ENCODE measurements around the gene KLF11. TPM values are rescaled to one million over a fixed set of nuclear protein-coding genes. Genes with fewer than 3 reads are reported as not detected.
"Not testable (repeated sequence)": the region's sequence is repeated elsewhere in the genome, so short reads cannot be mapped to it uniquely, and the experiment has no call there.

Gene KLF11
- polyA plus RNA-seq, 2 of the 4 experiments (the other 2 are of a cell fraction), result 2.8 to 8.2 TPM

- H3K27ac ChIP-seq, result no peak overlapping the region
- ATAC-seq (peak in 1 of 2 experiments; percentile 17; a peak in 3 of 6 replicates), FAIRE-seq (no peak), DNase-seq (ENCODE audit: low read depth in 1 of 2, low spot score in 1 of 2) (no peak)
- 91% methylated on average over 34 of the region's 36 CpGs for WGBS (ENCODE audit: missing lambda C conversion rate)
- H3K9me3 ChIP-seq, result peaks cover 8% of the 10 kb centered on the region; the same call in 2 of the 3 replicates
- CTCF ChIA-PET, result interaction anchor here (0.6 to 8.7 kb wide), 4 partner anchors 18 to 63 kb away, joined by 3 to 65 read pairs (median 4); no protein-coding TSS in a partner anchor
- H3K4me1 ChIP-seq, result no peaks in the 10 kb centered on the region
- H3K4me2 ChIP-seq, result no peak overlapping the region
- POLR2A ChIA-PET, result no interaction called here
- no peak overlapping the region for H3K4me3 ChIP-seq
- TF ChIP-seq CEBPB (IDR thresholded peaks at IDR 0.05) (no peak), JUNB (IDR thresholded peaks at IDR 0.05) (no peak)
Observed at GRCh38 chr2:10009811-10010781, 33.3 kb upstream of the KLF11 start.

GRCh38 chr2:10010861-10011605 is 32.3 kb upstream of the KLF11 start:
- H3K27ac ChIP-seq; H3K4me1 ChIP-seq; FAIRE-seq; ATAC-seq; POLR2A ChIA-PET; H3K9me3 ChIP-seq; H3K4me2 ChIP-seq; H3K4me3 ChIP-seq; DNase-seq (ENCODE audit: low read depth in 1 of 2, low spot score in 1 of 2): not testable (repeated sequence)
- CTCF ChIA-PET, result interaction anchor here (0.6 to 8.7 kb wide), 2 partner anchors 26 to 33 kb away, joined by 3 to 65 read pairs; no protein-coding TSS in a partner anchor
- WGBS (ENCODE audit: missing lambda C conversion rate), result 90% methylated on average over 52 of the region's 52 CpGs

- ATAC-seq; H3K4me3 ChIP-seq; DNase-seq (ENCODE audit: low read depth in 1 of 2, low spot score in 1 of 2); H3K9me3 ChIP-seq; H3K27ac ChIP-seq; H3K4me1 ChIP-seq; H3K4me2 ChIP-seq; FAIRE-seq; POLR2A ChIA-PET; CTCF ChIA-PET: not testable (repeated sequence)
- WGBS (ENCODE audit: missing lambda C conversion rate), result 90% methylated on average over 61 of the region's 61 CpGs
Observed at GRCh38 chr2:10011606-10012325, 31.6 kb upstream of the KLF11 start.

- 74% methylated on average over 37 of the region's 37 CpGs for WGBS (ENCODE audit: missing lambda C conversion rate)
- DNase-seq (ENCODE audit: low read depth in 1 of 2, low spot score in 1 of 2); ATAC-seq; POLR2A ChIA-PET; FAIRE-seq; H3K27ac ChIP-seq; CTCF ChIA-PET; H3K4me2 ChIP-seq; H3K4me3 ChIP-seq; H3K4me1 ChIP-seq: not testable (repeated sequence)
- H3K9me3 ChIP-seq, result peaks cover 12% of the 10 kb centered on the region; the same call in 2 of the 3 replicates
Observed at GRCh38 chr2:10012366-10012962, 30.9 kb upstream of the KLF11 start.

- ATAC-seq (no peak; a peak in 1 of 6 replicates), DNase-seq (ENCODE audit: low read depth in 1 of 2, low spot score in 1 of 2) (no peak), FAIRE-seq (no peak)
- TF ChIP-seq HOXB5 (CRISPR knock-in tag; IDR thresholded peaks at IDR 0.05) (no peak), CBX2 (IDR thresholded peaks at IDR 0.05; ENCODE audit: borderline replicate concordance, low read depth) (no peak), CBX8 (IDR thresholded peaks at IDR 0.05) (no peak), EHMT2 (IDR thresholded peaks at IDR 0.05; ENCODE audit: low read depth) (no peak), HEYL (CRISPR knock-in tag; IDR thresholded peaks at IDR 0.05) (no peak), CEBPB (IDR thresholded peaks at IDR 0.05) (no peak), BCL3 (IDR thresholded peaks at IDR 0.05) (no peak), ESRRA (IDR thresholded peaks at IDR 0.05; ENCODE audit: borderline replicate concordance, low read length) (no peak), CHD2 (IDR thresholded peaks at IDR 0.05; ENCODE audit: low read length, partially characterized antibody) (no peak), ZC3H11A (IDR thresholded peaks at IDR 0.05) (no peak), POLR2A (IDR thresholded peaks at IDR 0.05; ENCODE audit: low read length) (no peak), POLR2AphosphoS2 (conservative IDR thresholded peaks at IDR 0.05; ENCODE audit: low read length) (no peak), EP300 (IDR thresholded peaks at IDR 0.05) (no peak), NPAS2 (CRISPR knock-in tag; IDR thresholded peaks at IDR 0.05; ENCODE audit: borderline replicate concordance) (no peak), RCOR1 (IDR thresholded peaks at IDR 0.05; ENCODE audit: low read depth, low read length) (no peak), HES2 (IDR thresholded peaks at IDR 0.05) (no peak), HDAC2 (IDR thresholded peaks at IDR 0.05) (no peak), RNF2 (IDR thresholded peaks at IDR 0.05; ENCODE audit: borderline replicate concordance, low read depth) (no peak), KDM1A (IDR thresholded peaks at IDR 0.05; ENCODE audit: low read depth) (no peak), ZSCAN20 (CRISPR knock-in tag; IDR thresholded peaks at IDR 0.05) (no peak)
- Histone ChIP-seq H3K4me1 (no peaks in the 10 kb centered on the region), H3K9me3 (peaks cover 12% of the 10 kb centered on the region; the same call in 2 of the 3 replicates), H3K4me3 (no peak overlapping the region), H3K4me2 (no peak overlapping the region), H3K27ac (no peak overlapping the region)
- WGBS (ENCODE audit: missing lambda C conversion rate), result 70% methylated on average over 29 of the region's 29 CpGs
- ChIA-PET CTCF (no interaction called here), POLR2A (no interaction called here)
Observed at GRCh38 chr2:10012963-10013461, 30.3 kb upstream of the KLF11 start.
